HepG2 (cell line): ENCODE results near the gene KRTAP1-4. TPM values are rescaled to one million over a fixed set of nuclear protein-coding genes. Genes with fewer than 3 reads are reported as not detected.

Source experiments
- AGO2 ChIP-seq: fragments of 200-400 bp; formaldehyde crosslinking; optimal IDR thresholded peaks from 2 replicates; pipeline ENCODE3; 2017; ENCODE audit warnings: mild to moderate bottlenecking, low read depth, low read length, moderate library complexity
- ELF3 ChIP-seq: IDR thresholded peaks from 2 replicates; pipeline ENCODE4 v1.6.1; 2016; ENCODE audit warnings: missing genetic modification reagents, missing compliant biosample characterization
- PRDM4 ChIP-seq: sonication (generic); formaldehyde crosslinking; IDR thresholded peaks from 2 replicates; pipeline ENCODE4 v1.9.0; 2021; ENCODE audit warnings: missing genetic modification reagents, borderline replicate concordance
- TFDP2 ChIP-seq: sonication (generic); formaldehyde crosslinking; IDR thresholded peaks from 2 replicates; pipeline ENCODE4 v1.4.0; 2020; ENCODE audit warnings: missing genetic modification reagents
- ZNF329 ChIP-seq: sonication (generic); formaldehyde crosslinking; IDR thresholded peaks from 2 replicates; pipeline ENCODE4 v1.9.0; 2021; ENCODE audit warnings: low read depth, mild to moderate bottlenecking, missing genetic modification reagents
- polyA plus RNA-seq, 8 experiments: library from polyadenylated mRNA; depleted of rRNA in 3 of 8; stranded (reverse) in 7 of 8; unstranded in 1 of 8; fragments of >200 nt; fragmentation: Illumina TruSeq in 4 of 8; extraction: Trizol in 4 of 8; gene quantifications; 2 replicates each; pipeline versions ENCODE4 v1.2.1 to v1.2.3, GENCODE V29; 2011 to 2016; ENCODE audit warnings: low read depth in 4 of 8, missing spikeins in 1 of 8, mixed read lengths in 1 of 8; ENCODE audit not compliant: insufficient read depth in 1 of 8
- total RNA-seq, 5 experiments: library from RNA; depleted of rRNA; stranded (reverse); fragments of >200 nt; fragmentation: Illumina TruSeq; extraction: Trizol; gene quantifications; 2 replicates each; pipeline ENCODE4 v1.2.3, GENCODE V29; 2016; ENCODE audit warnings: low read depth in 1 of 5
- TF ChIP-seq, protein P1 (sequence below): sonication (generic); formaldehyde crosslinking; IDR thresholded peaks from 2 replicates; pipeline ENCODE4 v1.5.1; 2020; ENCODE audit warnings: mild to moderate bottlenecking, missing genetic modification reagents, moderate library complexity

KRTAP1-4 gene
- total and polyA plus RNA-seq, 2 of the 13 experiments (the other 11 are each of a cell fraction or from before 2014, with no cell fraction given) = not detected

GRCh38 chr17:40984226-40984625, 45.8 kb downstream of the KRTAP1-4 start, which contains the start of gene KRT40 (continued):
- TF ChIP-seq PRDM4 (CRISPR knock-in tag) (no peak), AGO2 (no peak), TFDP2 (CRISPR knock-in tag) (no peak), ZNF329 (CRISPR knock-in tag) (no peak), ELF3 (CRISPR knock-in tag) (no peak)
- TF ChIP-seq, protein P1, sequence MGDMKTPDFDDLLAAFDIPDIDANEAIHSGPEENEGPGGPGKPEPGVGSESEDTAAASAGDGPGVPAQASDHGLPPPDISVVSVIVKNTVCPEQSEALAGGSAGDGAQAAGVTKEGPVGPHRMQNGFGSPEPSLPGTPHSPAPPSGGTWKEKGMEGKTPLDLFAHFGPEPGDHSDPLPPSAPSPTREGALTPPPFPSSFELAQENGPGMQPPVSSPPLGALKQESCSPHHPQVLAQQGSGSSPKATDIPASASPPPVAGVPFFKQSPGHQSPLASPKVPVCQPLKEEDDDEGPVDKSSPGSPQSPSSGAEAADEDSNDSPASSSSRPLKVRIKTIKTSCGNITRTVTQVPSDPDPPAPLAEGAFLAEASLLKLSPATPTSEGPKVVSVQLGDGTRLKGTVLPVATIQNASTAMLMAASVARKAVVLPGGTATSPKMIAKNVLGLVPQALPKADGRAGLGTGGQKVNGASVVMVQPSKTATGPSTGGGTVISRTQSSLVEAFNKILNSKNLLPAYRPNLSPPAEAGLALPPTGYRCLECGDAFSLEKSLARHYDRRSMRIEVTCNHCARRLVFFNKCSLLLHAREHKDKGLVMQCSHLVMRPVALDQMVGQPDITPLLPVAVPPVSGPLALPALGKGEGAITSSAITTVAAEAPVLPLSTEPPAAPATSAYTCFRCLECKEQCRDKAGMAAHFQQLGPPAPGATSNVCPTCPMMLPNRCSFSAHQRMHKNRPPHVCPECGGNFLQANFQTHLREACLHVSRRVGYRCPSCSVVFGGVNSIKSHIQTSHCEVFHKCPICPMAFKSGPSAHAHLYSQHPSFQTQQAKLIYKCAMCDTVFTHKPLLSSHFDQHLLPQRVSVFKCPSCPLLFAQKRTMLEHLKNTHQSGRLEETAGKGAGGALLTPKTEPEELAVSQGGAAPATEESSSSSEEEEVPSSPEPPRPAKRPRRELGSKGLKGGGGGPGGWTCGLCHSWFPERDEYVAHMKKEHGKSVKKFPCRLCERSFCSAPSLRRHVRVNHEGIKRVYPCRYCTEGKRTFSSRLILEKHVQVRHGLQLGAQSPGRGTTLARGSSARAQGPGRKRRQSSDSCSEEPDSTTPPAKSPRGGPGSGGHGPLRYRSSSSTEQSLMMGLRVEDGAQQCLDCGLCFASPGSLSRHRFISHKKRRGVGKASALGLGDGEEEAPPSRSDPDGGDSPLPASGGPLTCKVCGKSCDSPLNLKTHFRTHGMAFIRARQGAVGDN (CRISPR knock-in tag) = no peak
- TF ChIP-seq, all 625 proteins: peak for 0
